GM12891 (cell line): ENCODE data around the gene CPLANE1.

Experiments used
- POLR2A ChIP-seq: IDR thresholded peaks from 2 replicates; pipeline ENCODE4 v1.6.1; 2011; ENCODE audit warnings: low read depth, low read length, control low read depth
- POLR2AphosphoS5 ChIP-seq: IDR thresholded peaks from 2 replicates; pipeline ENCODE4 v1.6.1; 2011; ENCODE audit warnings: low read depth, low read length, control low read depth
- POU2F2 ChIP-seq: IDR thresholded peaks from 2 replicates; pipeline ENCODE4 v1.6.1; 2011; ENCODE audit warnings: low read depth, mild to moderate bottlenecking, control low read depth, low read length, moderate library complexity
- SPI1 ChIP-seq: IDR thresholded peaks from 2 replicates; pipeline ENCODE4 v1.6.1; 2011; ENCODE audit warnings: low read depth, low read length, control low read depth
- TAF1 ChIP-seq: IDR thresholded peaks from 2 replicates; pipeline ENCODE4 v1.6.1; 2011; ENCODE audit warnings: low read depth, low read length, control low read depth

DNA sequence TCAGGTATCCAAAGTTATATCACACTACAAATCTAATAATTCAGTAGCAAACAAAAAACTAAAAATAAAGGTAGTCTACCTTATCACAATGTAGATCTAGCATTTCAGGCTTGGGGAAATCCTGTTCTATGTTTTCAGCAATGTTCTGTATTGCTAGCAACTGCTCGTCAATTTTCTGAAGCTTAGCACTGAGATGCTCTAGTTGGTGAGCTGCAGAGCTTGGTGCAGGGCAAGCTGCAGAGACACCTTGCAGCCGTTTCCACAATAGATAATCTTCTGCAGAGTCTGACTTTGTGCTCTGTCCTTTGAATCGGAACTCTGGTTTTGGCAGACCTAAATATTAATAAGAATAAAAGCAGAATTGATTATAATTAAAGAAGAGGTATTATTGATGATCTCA lies 95.5 kb downstream of the CPLANE1 start:
- TF ChIP-seq POLR2A (no peak), SPI1 (no peak), POLR2AphosphoS5 (no peak), TAF1 (no peak), POU2F2 (no peak)
